Astrocyte of the spinal cord (primary cell): ENCODE measurements around the gene HOXA2.
A peak's percentile ranks its signal among the peaks of the same experiment; 100 is the strongest.

Source experiments
- DNase-seq: peaks from one replicate; pipeline ENCODE4 v3.0.0; 2011; ENCODE audit warnings: low read depth, low spot score
- H3K4me3 ChIP-seq: 2 replicates; pipeline ENCODE4 v1.5.1; 2011; ENCODE audit warnings: low read depth, mild to moderate bottlenecking, low read length, moderate library complexity
- in situ Hi-C: cut with HindIII; loops from 2 replicates; pipeline ENCODE4 v1.10.0; 2017; ENCODE audit warnings: low sequenced_read_pairs
- TF ChIP-seq, protein P1 (sequence below): IDR thresholded peaks from 2 replicates; pipeline ENCODE4 v1.5.1; 2012; ENCODE audit warnings: low read depth, mild to moderate bottlenecking, low read length, inconsistent platforms

HOXA2 gene

DNA sequence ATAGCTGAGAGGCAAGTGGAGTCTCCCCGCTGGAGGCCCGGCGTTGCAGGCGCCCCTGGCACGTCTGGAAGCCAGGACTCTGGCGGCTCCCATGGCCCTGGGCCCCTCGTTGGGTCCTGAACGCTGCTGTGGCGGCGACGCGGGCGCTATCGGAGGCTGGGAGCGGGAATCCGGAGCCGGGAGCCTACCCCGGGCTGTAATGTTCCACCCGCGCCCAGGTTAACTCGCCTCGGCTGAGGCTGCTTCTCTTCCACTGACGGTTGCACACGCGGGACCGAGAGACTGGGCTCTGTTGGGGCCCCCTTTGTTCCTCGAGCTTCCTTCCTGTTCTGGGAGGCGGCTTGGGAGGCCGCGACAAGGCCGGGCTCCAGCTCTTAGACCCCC is 42.3 kb upstream of the HOXA2 start:
- in situ Hi-C loops, result no loop called here
- no peak for DNase-seq

DNA sequence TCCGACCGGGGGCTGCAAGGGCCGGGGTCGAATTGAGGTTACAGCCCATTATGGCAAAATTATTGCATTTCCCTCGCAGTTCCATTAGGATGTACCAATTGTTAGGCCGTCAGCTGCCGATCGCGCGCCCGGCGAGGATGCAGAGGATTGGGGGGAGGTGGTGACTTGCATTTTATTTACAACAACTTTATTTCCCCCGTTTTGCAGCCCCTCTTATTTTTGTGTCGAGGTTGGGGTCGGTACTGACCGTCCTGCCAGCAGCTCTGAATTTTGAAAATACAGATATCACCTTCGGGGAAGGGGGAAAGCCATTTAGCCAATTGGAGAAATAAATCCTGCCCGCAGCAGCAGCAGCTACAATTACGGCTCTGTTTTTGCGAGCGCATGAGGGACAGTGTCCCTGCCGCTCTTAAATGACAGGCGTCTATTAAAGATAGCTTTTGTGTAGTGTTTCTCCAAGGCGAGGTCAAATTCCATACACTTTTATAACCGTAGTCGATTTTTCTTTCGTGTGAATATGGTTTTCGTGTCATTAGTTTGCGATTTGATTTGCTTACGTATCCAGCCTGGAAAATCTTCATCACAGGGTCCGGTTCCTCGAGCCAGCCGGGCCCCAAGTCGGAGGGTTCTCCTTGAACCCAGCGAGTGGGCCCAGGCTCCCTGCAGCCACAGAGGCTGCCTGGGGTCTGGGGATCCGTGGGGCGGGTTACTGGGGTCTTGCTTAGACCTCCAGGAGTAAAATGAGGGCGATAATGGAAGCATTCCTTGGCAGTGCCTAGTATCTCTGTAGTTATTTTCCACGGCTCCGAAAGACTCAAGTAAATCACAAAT is 41.7 kb upstream of the HOXA2 start:
- TF ChIP-seq, protein P1, sequence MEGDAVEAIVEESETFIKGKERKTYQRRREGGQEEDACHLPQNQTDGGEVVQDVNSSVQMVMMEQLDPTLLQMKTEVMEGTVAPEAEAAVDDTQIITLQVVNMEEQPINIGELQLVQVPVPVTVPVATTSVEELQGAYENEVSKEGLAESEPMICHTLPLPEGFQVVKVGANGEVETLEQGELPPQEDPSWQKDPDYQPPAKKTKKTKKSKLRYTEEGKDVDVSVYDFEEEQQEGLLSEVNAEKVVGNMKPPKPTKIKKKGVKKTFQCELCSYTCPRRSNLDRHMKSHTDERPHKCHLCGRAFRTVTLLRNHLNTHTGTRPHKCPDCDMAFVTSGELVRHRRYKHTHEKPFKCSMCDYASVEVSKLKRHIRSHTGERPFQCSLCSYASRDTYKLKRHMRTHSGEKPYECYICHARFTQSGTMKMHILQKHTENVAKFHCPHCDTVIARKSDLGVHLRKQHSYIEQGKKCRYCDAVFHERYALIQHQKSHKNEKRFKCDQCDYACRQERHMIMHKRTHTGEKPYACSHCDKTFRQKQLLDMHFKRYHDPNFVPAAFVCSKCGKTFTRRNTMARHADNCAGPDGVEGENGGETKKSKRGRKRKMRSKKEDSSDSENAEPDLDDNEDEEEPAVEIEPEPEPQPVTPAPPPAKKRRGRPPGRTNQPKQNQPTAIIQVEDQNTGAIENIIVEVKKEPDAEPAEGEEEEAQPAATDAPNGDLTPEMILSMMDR, result no peak
- DNase-seq, result peak; percentile 74
- in situ Hi-C loops, result no loop called here
- H3K4me3 ChIP-seq, result peak overlapping the region; percentile 69

More for the DNA sequence above, 42.3 kb upstream of the HOXA2 start:
- TF ChIP-seq, protein P1, result no peak
- H3K4me3 ChIP-seq, result peak overlapping the region; percentile 69

DNA sequence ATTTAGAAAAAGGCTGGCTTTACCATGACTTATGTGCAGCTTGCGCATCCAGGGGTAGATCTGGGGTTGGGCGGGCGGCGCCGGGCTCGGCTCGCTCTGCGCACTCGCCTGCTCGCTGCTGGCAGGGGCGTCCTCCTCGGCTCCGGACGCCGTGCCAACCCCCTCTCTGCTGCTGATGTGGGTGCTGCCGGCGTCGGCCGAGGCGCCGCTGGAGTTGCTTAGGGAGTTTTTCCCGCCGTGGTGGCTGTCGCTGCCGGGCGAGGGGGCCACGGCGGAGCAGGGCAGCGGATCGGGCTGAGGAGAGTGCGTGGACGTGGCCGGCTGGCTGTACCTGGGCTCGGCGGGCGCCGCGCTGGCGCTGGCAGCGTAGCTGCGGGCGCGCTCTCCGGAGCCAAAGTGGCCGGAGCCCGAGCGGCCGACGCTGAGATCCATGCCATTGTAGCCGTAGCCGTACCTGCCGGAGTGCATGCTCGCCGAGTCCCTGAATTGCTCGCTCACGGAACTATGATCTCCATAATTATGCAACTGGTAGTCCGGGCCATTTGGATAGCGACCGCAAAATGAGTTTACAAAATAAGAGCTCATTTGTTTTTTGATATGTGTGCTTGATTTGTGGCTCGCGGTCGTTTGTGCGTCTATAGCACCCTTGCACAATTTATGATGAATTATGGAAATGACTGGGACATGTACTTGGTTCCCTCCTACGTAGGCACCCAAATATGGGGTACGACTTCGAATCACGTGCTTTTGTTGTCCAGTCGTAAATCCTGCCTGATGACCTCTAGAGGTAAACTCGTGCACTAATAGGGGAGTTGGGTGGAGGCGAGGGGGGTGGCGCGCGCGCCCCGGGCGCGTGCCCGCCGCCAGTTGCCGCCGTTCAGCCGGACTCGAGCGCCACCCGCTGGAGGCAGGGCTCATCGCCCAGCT is 40.8 kb upstream of the HOXA2 start, which contains the start of gene HOXA5:
Gene HOXA5 (minus strand): TSS at position 659 of the 927 bp plus-strand sequence. CDS start 74 bp downstream, at position 585.
- peak within 1 kb of the TSS; percentile 69 for H3K4me3 ChIP-seq
- in situ Hi-C loops, result no loop called here
- DNase-seq, result peak; percentile 99
- TF ChIP-seq, protein P1, result peak; percentile 83

DNA sequence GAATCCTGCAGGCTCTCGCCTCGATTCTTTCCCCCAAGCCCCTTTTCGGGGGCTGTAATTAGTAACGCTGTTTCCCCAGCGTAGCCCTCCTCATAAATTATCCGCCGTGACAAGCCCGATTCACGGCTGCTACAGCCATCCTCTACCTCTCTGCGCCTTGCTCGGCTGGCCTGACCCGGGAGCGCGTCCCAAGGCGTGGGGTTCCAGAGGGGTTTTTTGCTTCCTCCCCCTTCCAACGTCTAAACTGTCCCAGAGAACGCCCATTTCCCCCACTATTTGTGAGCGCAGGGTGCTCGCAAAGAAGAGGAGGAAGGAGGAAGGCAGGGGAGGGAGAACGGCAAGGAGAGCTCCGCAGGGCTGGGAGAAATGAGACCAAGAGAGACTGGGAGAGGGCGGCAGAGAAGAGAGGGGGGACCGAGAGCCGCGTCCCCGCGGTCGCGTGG is 40.1 kb upstream of the HOXA2 start:
- in situ Hi-C loops, result no loop called here
- DNase-seq, result no peak
- H3K4me3 ChIP-seq, result peak overlapping the region; percentile 65
- TF ChIP-seq, protein P1, result no peak

DNA sequence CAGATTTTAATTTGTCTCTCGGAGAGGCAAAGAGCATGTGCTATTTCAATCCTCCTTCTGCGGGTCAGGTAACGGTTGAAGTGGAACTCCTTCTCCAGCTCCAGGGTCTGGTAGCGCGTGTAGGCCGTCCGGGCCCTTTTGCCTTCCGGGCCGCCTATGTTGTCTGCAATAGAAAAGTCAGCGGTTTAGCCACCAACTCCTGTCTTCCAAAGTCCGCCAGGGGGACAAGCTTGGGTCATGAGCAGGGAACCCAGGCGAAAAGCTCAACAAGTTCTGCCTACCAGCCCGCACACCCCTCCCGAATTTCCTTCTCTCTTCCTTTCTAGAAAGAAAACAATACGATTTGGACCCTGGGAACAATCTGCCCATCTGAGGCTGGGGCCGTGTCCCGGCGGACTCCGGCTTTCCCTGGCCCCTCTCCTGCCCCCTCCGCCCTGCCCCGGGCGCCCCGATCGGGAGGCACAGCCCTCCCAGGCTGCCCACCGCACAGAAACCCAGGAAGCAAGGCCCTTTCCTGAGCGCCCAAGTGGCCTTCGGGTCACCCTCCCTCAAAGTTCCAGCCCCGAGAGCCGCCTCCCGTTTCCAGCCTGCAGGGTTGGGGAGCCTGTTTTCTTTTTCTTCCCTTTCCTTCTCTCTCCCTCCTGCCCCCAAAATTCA is 39.6 kb upstream of the HOXA2 start:
- peak overlapping the region; percentile 65 for H3K4me3 ChIP-seq
- TF ChIP-seq, protein P1, result peak; percentile 15
- in situ Hi-C loops, result no loop called here
- no peak for DNase-seq
